H1 (cell line): ENCODE measurements around the gene NCK2. TPM values are rescaled to one million over a fixed set of nuclear protein-coding genes. Genes with fewer than 3 reads are reported as not detected.

Source experiments
- CTCF ChIA-PET: fragments of 300-600 bp; sonication (Branson Sonifier 250); formaldehyde crosslinking; loops from one replicate; lab custom pipeline; 2021; ENCODE audit not compliant: partially characterized antibody; lab: Charles Lee
- POLR2A ChIA-PET: fragments of 300-600 bp; sonication (Branson Sonifier 250); formaldehyde crosslinking; loops from one replicate; lab custom pipeline; 2021; ENCODE audit warnings: inconsistent platforms; ENCODE audit not compliant: partially characterized antibody; lab: Charles Lee
- DNase-seq, 2 experiments: peaks; one replicate each; pipeline versions ENCODE4 v3.0.0 to v3.0.0-alpha.2; 2010 to 2022; ENCODE audit warnings: low spot score in 2 of 2, low read depth in 1 of 2, mixed read lengths in 1 of 2
- FAIRE-seq: peaks from 2 replicates; lab custom pipeline; 2011; peaks lifted over from hg19 to GRCh38; lab: Jason Lieb, UNC
- H2AFZ ChIP-seq: 2 replicates; pipeline ENCODE4 v1.8.1; 2012; ENCODE audit warnings: low read length, inconsistent platforms
- H2AK5ac ChIP-seq: 2 replicates; pipeline ENCODE4 v1.6.1; 2013; ENCODE audit warnings: low read depth, low read length
- H2BK120ac ChIP-seq: replicated peaks from 2 replicates; pipeline ENCODE3; 2013; ENCODE audit warnings: low read depth, low read length, inconsistent platforms
- H2BK12ac ChIP-seq: 2 replicates; pipeline ENCODE4 v1.6.1; 2013; ENCODE audit warnings: low read depth, low read length
- H2BK15ac ChIP-seq: 2 replicates; pipeline ENCODE4 v1.6.1; 2013; ENCODE audit warnings: low read length
- H2BK20ac ChIP-seq: 2 replicates; pipeline ENCODE4 v1.6.1; 2013; ENCODE audit warnings: low read length
- H2BK5ac ChIP-seq: 2 replicates; pipeline ENCODE4 v1.6.1; 2013; ENCODE audit warnings: low read depth, low read length
- H3K14ac ChIP-seq: 2 replicates; pipeline ENCODE4 v1.6.1; 2013; ENCODE audit warnings: inconsistent platforms; ENCODE audit not compliant: insufficient read length
- H3K18ac ChIP-seq: 2 replicates; pipeline ENCODE4 v1.6.1; 2013; ENCODE audit warnings: low read length; ENCODE audit errors: extremely low read depth
- H3K23ac ChIP-seq: 2 replicates; pipeline ENCODE4 v1.6.1; 2013; ENCODE audit warnings: inconsistent platforms; ENCODE audit not compliant: insufficient read length
- H3K23me2 ChIP-seq: 2 replicates; pipeline ENCODE4 v1.6.1; 2013; ENCODE audit warnings: low read depth, low read length
- H3K27ac ChIP-seq: 2 replicates; pipeline ENCODE4 v1.6.1; 2011; ENCODE audit warnings: low read depth, low read length, inconsistent platforms
- H3K27me3 ChIP-seq, 4 experiments: replicated peaks in 1 of 4; 1 replicate in 1 of 4; 2 replicates in 3 of 4; pipeline versions ENCODE4 v1.6.1 to v1.8.1; 2011 to 2013; ENCODE audit warnings: low read length in 3 of 4, mild to moderate bottlenecking in 3 of 4, inconsistent platforms in 2 of 4, mixed read lengths in 2 of 4, moderate library complexity in 1 of 4; ENCODE audit not compliant: control insufficient read depth in 3 of 4, insufficient read depth in 3 of 4; ENCODE audit errors: extremely low read depth in 1 of 4
- H3K36me3 ChIP-seq, 4 experiments: 2 replicates each; pipeline versions ENCODE4 v1.6.1 to v1.8.1; 2011 to 2013; ENCODE audit warnings: mild to moderate bottlenecking in 4 of 4, low read length in 3 of 4, moderate library complexity in 2 of 4, control low read depth in 1 of 4, inconsistent platforms in 1 of 4; ENCODE audit not compliant: insufficient read depth in 4 of 4, control insufficient read depth in 2 of 4
- H3K4ac ChIP-seq: replicated peaks from 2 replicates; pipeline ENCODE3; 2013; ENCODE audit warnings: low read length, low read depth, mixed read lengths, inconsistent platforms; ENCODE audit not compliant: insufficient read length
- H3K4me1 ChIP-seq, 4 experiments: replicated peaks in 1 of 4; 1 replicate in 1 of 4; 2 replicates in 3 of 4; pipeline versions ENCODE4 v1.6.1 to v1.8.1; 2011 to 2013; ENCODE audit warnings: low read length in 3 of 4, inconsistent platforms in 2 of 4, mixed read lengths in 1 of 4; ENCODE audit not compliant: insufficient read depth in 4 of 4, control insufficient read depth in 3 of 4
- H3K4me2 ChIP-seq, 2 experiments: 2 replicates each; pipeline versions ENCODE4 v1.6.1 to v1.8.1; 2011 to 2013; ENCODE audit warnings: low read depth in 2 of 2, low read length in 2 of 2, control low read depth in 1 of 2, inconsistent platforms in 1 of 2, mild to moderate bottlenecking in 1 of 2; ENCODE audit not compliant: insufficient read depth in 1 of 2
- H3K4me3 ChIP-seq, 4 experiments: fragments of 200-600, 300-600 bp in 1 of 4; sonication (generic), shearing (Covaris generic), sonication (Bioruptor Twin) in 1 of 4; 2 replicates each; pipeline versions ENCODE4 v1.5.1 to v1.8.1; 2011 to 2016; ENCODE audit warnings: low read length in 4 of 4, low read depth in 3 of 4, control low read depth in 2 of 4, inconsistent platforms in 2 of 4, mild to moderate bottlenecking in 2 of 4, mixed read lengths in 1 of 4, moderate library complexity in 1 of 4; ENCODE audit not compliant: insufficient read depth in 2 of 4; ENCODE audit errors: extremely low read depth in 1 of 4
- H3K56ac ChIP-seq: replicated peaks from 2 replicates; pipeline ENCODE3; 2013; ENCODE audit warnings: low read depth, mild to moderate bottlenecking, mixed read lengths, low read length, inconsistent platforms; ENCODE audit not compliant: insufficient read length
- H3K79me1 ChIP-seq: 2 replicates; pipeline ENCODE4 v1.6.1; 2013; ENCODE audit warnings: low read depth, low read length, control low read depth
- H3K79me2 ChIP-seq, 2 experiments: 2 replicates each; pipeline versions ENCODE4 v1.6.1 to v1.8.1; 2012 to 2013; ENCODE audit warnings: low read length in 2 of 2, mild to moderate bottlenecking in 2 of 2, inconsistent platforms in 1 of 2; ENCODE audit not compliant: insufficient read depth in 2 of 2, control insufficient read depth in 1 of 2
- H3K9ac ChIP-seq, 4 experiments: replicated peaks in 1 of 4; 1 replicate in 1 of 4; 2 replicates in 3 of 4; pipeline versions ENCODE4 v1.6.1 to v1.8.1; 2011 to 2013; ENCODE audit warnings: low read depth in 3 of 4, low read length in 3 of 4, control low read depth in 2 of 4, mild to moderate bottlenecking in 2 of 4, moderate library complexity in 2 of 4, inconsistent platforms in 1 of 4; ENCODE audit errors: extremely low read depth in 1 of 4
- H3K9me3 ChIP-seq, 2 experiments: 2 replicates each; pipeline versions ENCODE4 v1.6.1 to v1.8.1; 2012 to 2013; ENCODE audit warnings: mild to moderate bottlenecking in 2 of 2, moderate library complexity in 2 of 2, control low read depth in 1 of 2, inconsistent platforms in 1 of 2, low read depth in 1 of 2, low read length in 1 of 2, mixed read lengths in 1 of 2; ENCODE audit not compliant: insufficient read depth in 2 of 2
- H4K20me1 ChIP-seq, 2 experiments: replicated peaks in 1 of 2; 2 replicates each; pipeline versions ENCODE3 to v1.8.1; 2011 to 2013; ENCODE audit warnings: inconsistent platforms in 2 of 2, low read length in 2 of 2, mild to moderate bottlenecking in 1 of 2; ENCODE audit not compliant: insufficient read depth in 2 of 2, control insufficient read depth in 1 of 2
- H4K5ac ChIP-seq: 2 replicates; pipeline ENCODE4 v1.6.1; 2013; ENCODE audit warnings: low read length, low read depth, mixed read lengths, inconsistent platforms; ENCODE audit not compliant: insufficient read length
- H4K8ac ChIP-seq: 2 replicates; pipeline ENCODE4 v1.8.0; 2013; ENCODE audit warnings: mild to moderate bottlenecking, moderate library complexity, low read length, inconsistent platforms; ENCODE audit not compliant: insufficient read depth; ENCODE audit errors: extremely low read depth
- H4K91ac ChIP-seq: replicated peaks from 2 replicates; pipeline ENCODE3; 2013; ENCODE audit warnings: low read length, mixed read lengths, inconsistent platforms; ENCODE audit not compliant: insufficient read length
- ASH2L ChIP-seq: fragments of 200-600, 300-600 bp; sonication (generic); IDR thresholded peaks from one replicate; pipeline ENCODE4 v1.7.1; 2017; ENCODE audit warnings: low read length
- BACH1 ChIP-seq: IDR thresholded peaks from 2 replicates; pipeline ENCODE4 v1.6.1; 2012; ENCODE audit warnings: low read length, improper control_type of control experiment
- CBX5 ChIP-seq: fragments of 300-800, 300-1000 bp; sonication (generic); IDR thresholded peaks from 2 replicates; pipeline ENCODE4 v1.7.1; 2016; ENCODE audit warnings: antibody characterized with exemption, low read length, low read depth
- KDM1A ChIP-seq: fragments of 200-600, 300-600 bp; sonication (generic); IDR thresholded peaks from 2 replicates; pipeline ENCODE4 v1.7.1; 2016; ENCODE audit warnings: mild to moderate bottlenecking, low read length, borderline replicate concordance
- KDM5A ChIP-seq: fragments of 200-600 bp; IDR thresholded peaks from 2 replicates; pipeline ENCODE4 v1.7.1; 2012; ENCODE audit warnings: mild to moderate bottlenecking, low read length, inconsistent platforms, mixed read lengths
- POLR2AphosphoS5 ChIP-seq: IDR thresholded peaks from 2 replicates; pipeline ENCODE4 v1.6.1; 2011; ENCODE audit warnings: low read depth, low read length
- SP2 ChIP-seq: IDR thresholded peaks from 2 replicates; pipeline ENCODE4 v1.6.1; 2012; ENCODE audit warnings: mild to moderate bottlenecking, low read length, inconsistent platforms
- SRF ChIP-seq: IDR thresholded peaks from 2 replicates; pipeline ENCODE4 v1.6.1; 2011; ENCODE audit warnings: mild to moderate bottlenecking, low read depth, low read length, moderate library complexity
- TBP ChIP-seq: IDR thresholded peaks from 2 replicates; pipeline ENCODE4 v1.6.1; 2011; ENCODE audit warnings: low read depth, low read length, improper control_type of control experiment
- TCF12 ChIP-seq: IDR thresholded peaks from 2 replicates; pipeline ENCODE4 v1.6.1; 2011; ENCODE audit warnings: low read depth, mild to moderate bottlenecking, low read length
- WGBS, 2 experiments: shearing (Covaris generic) in 1 of 2; methylation state at CpG; one replicate each; pipeline versions ENCODE4 v1.1.6 to v1.1.7; 2013 to 2015; ENCODE audit warnings: low lambda C conversion rate in 2 of 2, mixed read lengths in 2 of 2, inconsistent platforms in 1 of 2, low coverage in 1 of 2, missing lambda C conversion rate in 1 of 2; ENCODE audit not compliant: insufficient replicate concordance in 2 of 2, insufficient coverage in 1 of 2, insufficient read length in 1 of 2; ENCODE audit errors: extremely low coverage in 1 of 2, missing lambda C conversion rate in 1 of 2; 5-methylcytosine and 5-hydroxymethylcytosine counted together
- polyA plus RNA-seq, 7 experiments: library from polyadenylated mRNA; depleted of rRNA in 3 of 7; stranded (reverse) in 5 of 7; unstranded in 2 of 7; fragments of >200 nt in 5 of 7; fragments of 200-250 nt in 2 of 7; gene quantifications; 1 replicate in 5 of 7; 2 replicates in 1 of 7; 4 replicates in 1 of 7; pipeline versions ENCODE4 v1.2.1 to v1.2.3, GENCODE V29; 2011 to 2013; ENCODE audit warnings: missing spikeins in 2 of 7, mixed read lengths in 2 of 7
- total RNA-seq: library from RNA; stranded (reverse); fragmentation: NEBNext Ultra II Directional; extraction: Animal tissue kit (Norgen Biotek cat#: 25700); gene quantifications from 2 replicates; pipeline ENCODE4 v1.2.1, GENCODE V29; 2021
- TF ChIP-seq, protein P1 (sequence below): IDR thresholded peaks from 2 replicates; pipeline ENCODE4 v1.6.1; 2012; ENCODE audit warnings: inconsistent platforms

NCK2 gene
- total and polyA plus RNA-seq, 2 of the 8 experiments (the other 6 are each of a cell fraction or from before 2014, with no cell fraction given), result 30.3 to 65.7 TPM

DNA sequence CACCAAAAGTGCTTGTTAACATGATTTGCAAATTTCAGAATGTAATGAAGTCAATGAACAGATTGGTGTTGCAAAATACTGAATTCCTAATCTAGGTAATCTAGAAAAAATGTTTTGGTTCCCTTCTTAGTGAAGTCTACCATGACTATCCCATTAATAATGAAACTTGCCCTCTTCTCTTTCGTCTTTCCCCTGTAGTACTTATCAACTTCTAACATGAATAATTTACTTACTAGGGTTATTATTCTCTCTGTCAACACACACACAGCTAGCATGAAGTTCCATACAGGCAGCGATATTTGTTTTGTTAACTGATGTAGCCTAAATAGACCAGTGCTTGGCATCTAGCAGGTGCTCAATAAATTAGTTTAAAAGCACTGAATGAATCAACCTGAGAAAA is 160.2 kb downstream of the NCK2 start:
- Histone ChIP-seq H3K79me1 (no peaks in the 10 kb centered on the region), H2BK12ac (no peak overlapping the region), H2BK120ac (no peak overlapping the region), H3K9me3 (no peaks in the 10 kb centered on the region), H3K27me3 (no peaks in the 10 kb centered on the region; a peak in 1 of 7 replicates), H3K4me2 (no peak overlapping the region), H2AK5ac (no peak overlapping the region), H4K20me1 (no peaks in the 10 kb centered on the region), H3K14ac (no peak overlapping the region), H3K18ac (no peak overlapping the region), H3K36me3 (no peaks in the 10 kb centered on the region), H3K9ac (no peak overlapping the region), H3K23ac (no peak overlapping the region), H3K27ac (no peak overlapping the region), H3K23me2 (no peaks in the 10 kb centered on the region), H4K91ac (no peak overlapping the region), H3K4me3 (no peak overlapping the region), H3K4ac (no peak overlapping the region), H2AFZ (no peak overlapping the region), H2BK20ac (no peak overlapping the region), H3K4me1 (no peaks in the 10 kb centered on the region), H3K79me2 (no peaks in the 10 kb centered on the region), H4K5ac (no peak overlapping the region), H3K56ac (no peak overlapping the region), H4K8ac (no peak overlapping the region), H2BK5ac (no peak overlapping the region), H2BK15ac (no peak overlapping the region)
- WGBS, 2 experiments, result 84% methylated on average over 2 of the region's 2 CpGs; no CpG with 5 or more reads in 1 of the 2 experiments
- DNase-seq, result no peak
- ChIA-PET POLR2A (no interaction called here), CTCF (interaction anchor here (0.6 to 4.0 kb wide), 2 partner anchors 14 to 322 kb away, joined by 3 to 17 read pairs; no protein-coding TSS in a partner anchor)
- no peak for FAIRE-seq
- TF ChIP-seq SRF, result no peak
- TF ChIP-seq SP2, result no peak
- no peak for TF ChIP-seq BACH1
- TF ChIP-seq ASH2L, result no peak
- no peak for TF ChIP-seq TCF12
- TF ChIP-seq POLR2AphosphoS5, result no peak
- TF ChIP-seq KDM5A, result no peak
- TF ChIP-seq KDM1A, result no peak
- no peak for TF ChIP-seq TBP
- TF ChIP-seq, protein P1, sequence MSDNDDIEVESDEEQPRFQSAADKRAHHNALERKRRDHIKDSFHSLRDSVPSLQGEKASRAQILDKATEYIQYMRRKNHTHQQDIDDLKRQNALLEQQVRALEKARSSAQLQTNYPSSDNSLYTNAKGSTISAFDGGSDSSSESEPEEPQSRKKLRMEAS, result no peak
- no peak for TF ChIP-seq CBX5
